Stimulated activated CD8-positive, alpha-beta memory T cell treated with anti-CD3 and anti-CD28 coated beads, Interleukin-7, amount 100 ng/mL, for 48 hours (primary cell): ENCODE measurements around the gene SERP2.

Experiments used
- DNase-seq, 2 donors: peaks; one replicate each; pipeline ENCODE4 v3.0.0-alpha.2; 2020; ENCODE audit warnings: low read depth in 1 of 2; ENCODE audit errors: extremely low read depth in 1 of 2

The SERP2 gene

GRCh38 chr13:44409595-44409994, 36.0 kb downstream of the SERP2 start:
- DNase-seq, result no peak

GRCh38 chr13:44410328-44410859, 36.8 kb downstream of the SERP2 start:
- DNase-seq, result no peak

- no peak for DNase-seq
These were observed 38.2 kb downstream of the SERP2 start for GRCh38 chr13:44411841-44412240.

GRCh38 chr13:44412346-44412935, 38.8 kb downstream of the SERP2 start:
- no peak for DNase-seq

- no peak for DNase-seq
These were observed 39.5 kb downstream of the SERP2 start for GRCh38 chr13:44413095-44413494.

- DNase-seq, result no peak
These were observed 41.1 kb downstream of the SERP2 start for GRCh38 chr13:44414716-44415115.

GRCh38 chr13:44415815-44416214, 42.2 kb downstream of the SERP2 start:
- DNase-seq, result no peak

GRCh38 chr13:44416301-44416700, 42.7 kb downstream of the SERP2 start:
- no peak for DNase-seq

- DNase-seq, result no peak
These were observed 43.1 kb downstream of the SERP2 start for GRCh38 chr13:44416744-44417143.

GRCh38 chr13:44417446-44417845, 43.8 kb downstream of the SERP2 start:
- no peak for DNase-seq

- no peak for DNase-seq
These were observed 44.3 kb downstream of the SERP2 start for GRCh38 chr13:44417876-44418275.

- DNase-seq, result no peak
These were observed 47.0 kb downstream of the SERP2 start for GRCh38 chr13:44420376-44421220.

GRCh38 chr13:44421853-44422525, 48.4 kb downstream of the SERP2 start:
- DNase-seq, result no peak

GRCh38 chr13:44422755-44423643, 49.4 kb downstream of the SERP2 start:
- DNase-seq, result no peak

GRCh38 chr13:44423824-44424223, 50.2 kb downstream of the SERP2 start:
- no peak for DNase-seq

- DNase-seq, result no peak
These were observed 51.6 kb downstream of the SERP2 start for GRCh38 chr13:44425041-44425814.

- no peak for DNase-seq
These were observed 52.1 kb downstream of the SERP2 start for GRCh38 chr13:44425815-44426078.

GRCh38 chr13:44426461-44426860, 52.8 kb downstream of the SERP2 start:
- no peak for DNase-seq

GRCh38 chr13:44429311-44429710, 55.7 kb downstream of the SERP2 start:
- DNase-seq, result no peak

GRCh38 chr13:44431150-44431549, 57.5 kb downstream of the SERP2 start:
- no peak for DNase-seq
